ENCODE data around the gene ZNF185.

ZNF185 gene

GRCh38 chrX:152929898-152930297 is 32.0 kb downstream of the ZNF185 start:
- Histone ChIP-seq H3F3A (ENCODE audit: insufficient read depth, low read length) (no peaks in the 10 kb centered on the region), H4K20me1 (ENCODE audit: insufficient read depth, low read length) (no peaks in the 10 kb centered on the region), H3K4me2 (ENCODE audit: low read depth, low read length) (no peak overlapping the region), H3K9me3 (replicated peaks; ENCODE audit: insufficient read depth, low read length) (no peaks in the 10 kb centered on the region), H3K9me2 (replicated peaks; ENCODE audit: insufficient read depth, low read length) (no peaks in the 10 kb centered on the region), H2AFZ (ENCODE audit: low read length) (no peak overlapping the region), H3K27ac (ENCODE audit: low read length) (no peak overlapping the region), H3K79me2 (ENCODE audit: low read length) (no peaks in the 10 kb centered on the region), H3K4me3 (ENCODE audit: low read length) (no peak overlapping the region), H3K36me3 (replicated peaks; ENCODE audit: insufficient read depth, low read length) (no peaks in the 10 kb centered on the region), H3K9ac (ENCODE audit: low read length) (no peak overlapping the region), H3K27me3 (replicated peaks; ENCODE audit: insufficient read depth, low read length) (no peaks in the 10 kb centered on the region), H3K4me1 (ENCODE audit: low read length) (no peaks in the 10 kb centered on the region)
- DNase-seq = no peak
- TF ChIP-seq CTCF (IDR thresholded peaks at IDR 0.05; ENCODE audit: low read length) = no peak
- TF ChIP-seq EZH2phosphoT487 (IDR thresholded peaks at IDR 0.05; ENCODE audit: low read length) = no peak
- no peak for TF ChIP-seq EZH2 (optimal IDR thresholded peaks at IDR 0.05; ENCODE audit: low read depth, low read length)

- no peak overlapping the region for H3K27ac ChIP-seq (ENCODE audit: low read length)
- TF ChIP-seq EZH2phosphoT487 (IDR thresholded peaks at IDR 0.05; ENCODE audit: low read length) (no peak), EZH2 (optimal IDR thresholded peaks at IDR 0.05; ENCODE audit: low read depth, low read length) (no peak), CTCF (IDR thresholded peaks at IDR 0.05; ENCODE audit: low read length) (no peak)
- no peak overlapping the region for H3K4me2 ChIP-seq (ENCODE audit: low read depth, low read length)
- H3K4me3 ChIP-seq (ENCODE audit: low read length) = no peak overlapping the region
- no peaks in the 10 kb centered on the region for H3F3A ChIP-seq (ENCODE audit: insufficient read depth, low read length)
- no peaks in the 10 kb centered on the region for H3K27me3 ChIP-seq (replicated peaks; ENCODE audit: insufficient read depth, low read length)
- no peaks in the 10 kb centered on the region for H3K36me3 ChIP-seq (replicated peaks; ENCODE audit: insufficient read depth, low read length)
- no peaks in the 10 kb centered on the region for H3K79me2 ChIP-seq (ENCODE audit: low read length)
- no peak overlapping the region for H2AFZ ChIP-seq (ENCODE audit: low read length)
- H3K4me1 ChIP-seq (ENCODE audit: low read length) = no peaks in the 10 kb centered on the region
- no peak overlapping the region for H3K9ac ChIP-seq (ENCODE audit: low read length)
- H3K9me2 ChIP-seq (replicated peaks; ENCODE audit: insufficient read depth, low read length) = no peaks in the 10 kb centered on the region
- no peaks in the 10 kb centered on the region for H3K9me3 ChIP-seq (replicated peaks; ENCODE audit: insufficient read depth, low read length)
- no peak for DNase-seq
- H4K20me1 ChIP-seq (ENCODE audit: insufficient read depth, low read length) = no peaks in the 10 kb centered on the region
Measured at GRCh38 chrX:152930516-152930915, 32.6 kb downstream of the ZNF185 start.

DNA sequence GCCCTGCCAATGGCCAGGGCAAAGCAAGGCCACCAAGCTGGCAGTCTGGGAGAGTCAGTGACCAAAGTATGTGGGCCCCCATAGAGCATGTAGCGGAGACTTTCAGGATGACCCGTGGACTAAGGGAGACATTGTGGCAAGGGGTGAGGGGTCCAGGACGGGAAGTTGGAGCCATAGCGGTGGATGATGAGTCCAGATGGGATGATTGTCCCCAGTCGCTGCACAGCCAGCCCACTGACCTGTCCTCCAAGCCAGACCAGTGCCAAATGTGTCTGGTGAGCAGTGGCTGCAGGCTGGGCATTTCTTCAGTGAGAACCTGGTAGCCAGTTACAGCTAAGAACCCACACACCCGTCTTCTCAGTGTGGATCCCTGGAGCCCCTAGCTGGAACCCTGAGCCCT is 34.3 kb downstream of the ZNF185 start:
- Histone ChIP-seq H3K9me2 (replicated peaks; ENCODE audit: insufficient read depth, low read length) (no peaks in the 10 kb centered on the region), H2AFZ (ENCODE audit: low read length) (no peak overlapping the region), H3K9me3 (replicated peaks; ENCODE audit: insufficient read depth, low read length) (no peaks in the 10 kb centered on the region), H3K79me2 (ENCODE audit: low read length) (no peaks in the 10 kb centered on the region), H3K9ac (ENCODE audit: low read length) (no peak overlapping the region), H4K20me1 (ENCODE audit: insufficient read depth, low read length) (no peaks in the 10 kb centered on the region), H3K27ac (ENCODE audit: low read length) (no peak overlapping the region), H3K4me1 (ENCODE audit: low read length) (no peaks in the 10 kb centered on the region), H3F3A (ENCODE audit: insufficient read depth, low read length) (no peaks in the 10 kb centered on the region), H3K4me3 (ENCODE audit: low read length) (no peak overlapping the region), H3K27me3 (replicated peaks; ENCODE audit: insufficient read depth, low read length) (no peaks in the 10 kb centered on the region), H3K4me2 (ENCODE audit: low read depth, low read length) (no peak overlapping the region), H3K36me3 (replicated peaks; ENCODE audit: insufficient read depth, low read length) (no peaks in the 10 kb centered on the region)
- TF ChIP-seq EZH2 (optimal IDR thresholded peaks at IDR 0.05; ENCODE audit: low read depth, low read length) (no peak), EZH2phosphoT487 (IDR thresholded peaks at IDR 0.05; ENCODE audit: low read length) (no peak), CTCF (IDR thresholded peaks at IDR 0.05; ENCODE audit: low read length) (no peak)
- DNase-seq = no peak

All from MM.1S (cell line).